Measurements from ENCODE around the gene CCNJ. TPM values are rescaled to one million over a fixed set of nuclear protein-coding genes. Genes with fewer than 3 reads are reported as not detected.
"Not testable (repeated sequence)": the region's sequence is repeated elsewhere in the genome, so short reads cannot be mapped to it uniquely, and the experiment has no call there.

CCNJ gene
- total RNA-seq (1 to 10 TPM; 1.8 to 3.6 (median 2.8) TPM), polyA plus RNA-seq (1 to 10 TPM; 1.7 TPM)
- long read RNA-seq, donor 1, partial matches to known transcripts = 1 of 4 reads
- long read RNA-seq, donor 1, other reads (novel, unspliced or antisense) = 0 of 4 reads
- long read RNA-seq, donor 2, partial matches to known transcripts = 1 of 6 reads
- long read RNA-seq, donor 2, other reads (novel, unspliced or antisense) = 2 of 6 reads
- long read RNA-seq, donor 3, full-length matches to known transcripts = 9 of 16 reads
- long read RNA-seq, donor 3, partial matches to known transcripts = 3 of 16 reads
- long read RNA-seq, donor 3, other reads (novel, unspliced or antisense) = 4 of 16 reads

DNA sequence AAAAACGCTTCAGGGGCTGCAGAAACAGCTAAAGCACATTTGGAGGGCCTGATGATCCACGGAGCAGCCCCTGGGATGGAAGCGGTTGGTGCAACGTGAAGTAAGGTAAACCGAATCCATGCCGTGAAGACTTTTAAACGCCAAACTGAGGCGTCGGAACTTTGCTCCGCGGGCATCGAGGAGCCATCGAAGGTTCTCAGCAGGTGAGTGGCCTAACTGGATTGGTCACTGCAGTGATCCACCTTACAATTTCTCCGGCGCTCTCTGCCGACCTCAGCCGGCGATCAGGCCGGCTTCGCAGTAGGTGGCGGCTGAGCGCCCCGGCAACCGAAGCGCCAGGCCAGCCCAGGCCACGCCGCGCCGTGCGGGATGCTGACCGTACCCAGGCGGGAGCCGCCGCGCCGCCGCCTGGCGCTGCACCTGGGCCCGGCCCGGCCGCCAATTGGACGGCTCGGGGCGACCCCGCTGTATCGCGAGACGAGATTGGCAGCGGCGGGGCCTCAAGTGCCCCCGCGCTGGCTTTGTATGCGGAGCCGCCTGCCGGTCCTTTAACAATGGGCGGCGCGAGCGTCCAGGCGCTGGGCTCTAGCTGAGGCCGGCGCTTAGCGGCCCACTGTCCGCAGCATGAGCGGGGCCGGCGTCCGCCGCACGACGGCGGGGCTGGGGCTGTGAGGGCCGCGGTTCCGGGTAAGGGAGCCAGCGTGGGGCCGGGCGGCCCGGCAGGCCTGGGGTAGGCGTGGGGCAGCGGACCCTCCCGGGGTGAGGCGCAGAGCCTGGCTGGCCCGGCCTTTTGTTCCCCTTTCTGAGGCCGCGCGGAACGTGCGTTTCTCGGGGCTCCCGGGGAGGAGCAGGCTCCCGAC lies at the start of gene CCNJ:
TSS of gene CCNJ (plus strand) at position 551 of the 860 bp plus-strand sequence. CDS start 811 bp downstream, outside the sequence.
- H3K4me3 ChIP-seq = peak within 1 kb of the TSS; percentile 52 to 92 (median 84)
- DNase-seq (peak; percentile 90 to 91), ATAC-seq (peak; percentile 96 to 99 (median 98))
- no peaks in the 10 kb centered on the region for H3K27me3 ChIP-seq
- peaks cover 0 to 28% (median 19%) of the 10 kb centered on the region in 9 donors for H3K4me1 ChIP-seq
- WGBS, 2 donors = 2 to 3% methylated on average over 84 to 92 of the region's 92 CpGs
- intact Hi-C loops (cut with DNase I) = loop anchor here in 5 of 10 donors (1.0 to 10.0 kb wide), 8 partner anchors 44 to 348 kb away; partner anchors contain the start of genes ZNF518A (in 3 of the 5) and TCTN3 (in 1 of the 5)
- peak within 1 kb of the TSS in 9 of 10 donors; percentile 79 to 94 (median 89) for H3K27ac ChIP-seq
- no peaks in the 10 kb centered on the region for H3K9me3 ChIP-seq
- peaks cover 0 to 18% (median 0%) of the 10 kb centered on the region in 9 donors for H3K36me3 ChIP-seq
- TF ChIP-seq, protein P1, sequence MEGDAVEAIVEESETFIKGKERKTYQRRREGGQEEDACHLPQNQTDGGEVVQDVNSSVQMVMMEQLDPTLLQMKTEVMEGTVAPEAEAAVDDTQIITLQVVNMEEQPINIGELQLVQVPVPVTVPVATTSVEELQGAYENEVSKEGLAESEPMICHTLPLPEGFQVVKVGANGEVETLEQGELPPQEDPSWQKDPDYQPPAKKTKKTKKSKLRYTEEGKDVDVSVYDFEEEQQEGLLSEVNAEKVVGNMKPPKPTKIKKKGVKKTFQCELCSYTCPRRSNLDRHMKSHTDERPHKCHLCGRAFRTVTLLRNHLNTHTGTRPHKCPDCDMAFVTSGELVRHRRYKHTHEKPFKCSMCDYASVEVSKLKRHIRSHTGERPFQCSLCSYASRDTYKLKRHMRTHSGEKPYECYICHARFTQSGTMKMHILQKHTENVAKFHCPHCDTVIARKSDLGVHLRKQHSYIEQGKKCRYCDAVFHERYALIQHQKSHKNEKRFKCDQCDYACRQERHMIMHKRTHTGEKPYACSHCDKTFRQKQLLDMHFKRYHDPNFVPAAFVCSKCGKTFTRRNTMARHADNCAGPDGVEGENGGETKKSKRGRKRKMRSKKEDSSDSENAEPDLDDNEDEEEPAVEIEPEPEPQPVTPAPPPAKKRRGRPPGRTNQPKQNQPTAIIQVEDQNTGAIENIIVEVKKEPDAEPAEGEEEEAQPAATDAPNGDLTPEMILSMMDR (IDR thresholded peaks at IDR 0.05) = peak in 5 of 9 donors; percentile 22 to 51 (median 35)

DNA sequence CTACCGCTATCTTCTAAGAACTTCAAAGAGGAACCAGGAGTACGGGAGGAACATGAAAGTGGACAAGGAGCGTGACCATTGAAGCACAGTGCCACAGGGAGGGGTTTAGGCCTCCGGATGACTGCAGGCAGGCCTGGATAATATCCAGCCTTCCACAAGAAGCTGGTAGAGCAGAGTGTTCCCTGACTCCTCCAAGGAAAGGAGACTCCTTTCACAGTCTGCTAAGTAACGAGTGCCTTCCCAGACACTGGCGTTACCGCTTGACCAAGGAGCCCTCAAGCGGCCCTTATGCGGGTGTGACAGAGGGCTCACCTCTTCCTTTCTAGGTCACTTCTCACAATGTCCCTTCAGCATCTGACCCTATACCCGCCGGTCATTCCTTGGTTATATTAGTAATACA lies 49.0 kb upstream of the CCNJ start:
- WGBS, 2 donors = 78 to 94% methylated on average over 11 of the region's 11 CpGs
- H3K4me1 ChIP-seq; H3K4me3 ChIP-seq; H3K27ac ChIP-seq; intact Hi-C loops (cut with DNase I); DNase-seq; H3K9me3 ChIP-seq; H3K27me3 ChIP-seq; H3K36me3 ChIP-seq; ATAC-seq: not testable (repeated sequence)

DNA sequence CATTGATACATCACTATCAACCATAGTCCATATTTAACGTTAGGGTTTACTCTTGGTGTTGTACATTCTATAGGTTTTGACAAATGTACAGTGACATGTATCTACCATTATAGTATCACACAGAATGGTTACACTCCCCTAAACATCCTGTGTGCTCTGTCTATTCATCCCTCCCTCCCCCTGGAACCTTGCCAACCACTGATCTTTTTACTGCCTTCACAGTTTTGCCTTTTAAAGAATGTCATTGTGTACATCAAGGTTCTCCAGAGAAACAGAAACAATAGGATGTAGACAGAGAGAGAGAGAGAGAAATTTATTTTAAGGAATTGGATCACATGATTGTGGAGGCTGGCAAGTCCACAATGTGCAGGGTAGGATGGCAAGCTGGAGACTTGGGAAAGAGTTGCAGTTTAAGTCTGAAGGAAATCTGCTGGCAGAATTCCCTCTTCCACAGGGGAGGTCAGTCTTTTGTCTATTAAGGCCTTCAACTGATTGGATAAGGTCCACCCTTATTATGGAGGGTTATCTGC lies 45.1 kb upstream of the CCNJ start:
- Histone ChIP-seq H3K4me3 (no peak overlapping the region), H3K9me3 (no peaks in the 10 kb centered on the region), H3K27me3 (no peaks in the 10 kb centered on the region), H3K4me1 (no peaks in the 10 kb centered on the region), H3K27ac (no peak overlapping the region), H3K36me3 (no peaks in the 10 kb centered on the region)
- TF ChIP-seq, protein P1 (IDR thresholded peaks at IDR 0.05) = no peak
- intact Hi-C loops (cut with DNase I) = no loop called here
- ATAC-seq (no peak), DNase-seq (no peak)
- WGBS, 2 donors = 64 to 66% methylated on average over 1 of the region's 1 CpG

- H3K4me1 ChIP-seq = peaks cover 0 to 6% (median 0%) of the 10 kb centered on the region in 9 donors
- TF ChIP-seq, protein P1 (IDR thresholded peaks at IDR 0.05) = no peak
- intact Hi-C loops (cut with DNase I) = loop anchor here in 4 of 10 donors (2.0 to 10.0 kb wide), 3 partner anchors 121 to 281 kb away; partner anchors contain the start of gene ZNF518A (in 2 of the 4)
- no peaks in the 10 kb centered on the region for H3K36me3 ChIP-seq
- H3K27ac ChIP-seq = no peak overlapping the region
- no peaks in the 10 kb centered on the region for H3K9me3 ChIP-seq
- DNase-seq = no peak
- no peak for ATAC-seq
- 89 to 93% methylated on average over 2 of the region's 2 CpGs for WGBS, 2 donors
- no peaks in the 10 kb centered on the region for H3K27me3 ChIP-seq
- H3K4me3 ChIP-seq = no peak overlapping the region
Observed at GRCh38 chr10:96013956-96014355, 29.4 kb upstream of the CCNJ start.

All from heart right ventricle (tissue), 16 donors.